Activated B cell treated with CpG ODN at 0.5 μM for 24 hours (primary cell): ENCODE results near the gene CAMK2D. TPM values are rescaled to one million over a fixed set of nuclear protein-coding genes. Genes with fewer than 3 reads are reported as not detected.

Source experiments
- ATAC-seq: fragments of 200-7000 bp; cut with Tn5 transposase; one replicate; pipeline ENCODE4 v1.10.0; 2021; ENCODE audit warnings: low read depth, mild to moderate bottlenecking, moderate library complexity
- CTCF ChIA-PET: fragments of 350-600 bp; sonication (Branson Sonifier 250); formaldehyde crosslinking; loops from one replicate; lab custom pipeline; 2021; ENCODE audit warnings: antibody characterized with exemption; lab: Charles Lee
- POLR2A ChIA-PET: fragments of 350-600 bp; sonication (Branson Sonifier 250); formaldehyde crosslinking; loops from one replicate; lab custom pipeline; 2021; ENCODE audit warnings: antibody characterized with exemption; lab: Charles Lee
- DNase-seq: peaks from one replicate; pipeline ENCODE4 v3.0.0; 2022
- H3K27ac Mint-ChIP-seq: one replicate; pipeline ENCODE4 v1.8.0; 2020; ENCODE audit warnings: mixed read lengths
- H3K27me3 Mint-ChIP-seq: one replicate; pipeline ENCODE4 v1.8.0; 2021; ENCODE audit warnings: mixed read lengths
- H3K36me3 Mint-ChIP-seq: one replicate; pipeline ENCODE4 v1.8.0; 2021; ENCODE audit warnings: low read depth, mixed read lengths
- H3K4me1 Mint-ChIP-seq: one replicate; pipeline ENCODE4 v1.8.0; 2021; ENCODE audit warnings: mixed read lengths
- H3K4me3 Mint-ChIP-seq: one replicate; pipeline ENCODE4 v1.8.0; 2020; ENCODE audit warnings: mild to moderate bottlenecking, mixed read lengths
- H3K9me3 Mint-ChIP-seq: one replicate; pipeline ENCODE4 v1.8.0; 2020; ENCODE audit warnings: mixed read lengths
- CTCF ChIP-seq: fragments of 200-600 bp; IDR thresholded peaks from one replicate; pipeline ENCODE4 v1.8.0; 2022; ENCODE audit warnings: antibody characterized with exemption, mild to moderate bottlenecking
- intact Hi-C: fragments of 100-400 bp; cut with micrococcal nuclease; formaldehyde crosslinking; loops from one replicate; pipeline ENCODE4 v1.15.1; 2024
- total RNA-seq: library from RNA; stranded (reverse); gene quantifications from 2 replicates; pipeline ENCODE4 v1.2.3, GENCODE V29; 2022

The CAMK2D gene
- total RNA-seq, 1 donor from 2014 or later = 72.9 TPM

GRCh38 chr4:113773756-113774155 lies 12.2 kb upstream of the CAMK2D start:
- Mint-ChIP-seq H3K27ac (no peak overlapping the region), H3K36me3 (no peaks in the 10 kb centered on the region), H3K9me3 (peaks cover 4% of the 10 kb centered on the region), H3K4me3 (no peak overlapping the region), H3K4me1 (peaks cover 9% of the 10 kb centered on the region), H3K27me3 (peaks cover 7% of the 10 kb centered on the region)
- ChIA-PET POLR2A (no interaction called here), CTCF (interaction anchor here (1.0 kb wide), 1 partner anchor 13 kb away, joined by 3 read pairs; no protein-coding TSS in a partner anchor)
- TF ChIP-seq CTCF = no peak
- intact Hi-C loops = no loop called here
- ATAC-seq = no peak
- no peak for DNase-seq

GRCh38 chr4:113773014-113773413 lies 11.5 kb upstream of the CAMK2D start:
- peak overlapping the region; percentile 76 for H3K4me3 Mint-ChIP-seq

GRCh38 chr4:113772319-113772718 lies 10.8 kb upstream of the CAMK2D start:
- CTCF ChIA-PET = interaction anchor here (1.0 kb wide), 1 partner anchor 14 kb away, joined by 3 read pairs; no protein-coding TSS in a partner anchor
- H3K9me3 Mint-ChIP-seq = peaks cover 4% of the 10 kb centered on the region
- intact Hi-C loops = no loop called here
- ATAC-seq = no peak
- TF ChIP-seq CTCF = no peak
- POLR2A ChIA-PET = no interaction called here
- H3K27ac Mint-ChIP-seq = no peak overlapping the region
- peaks cover 9% of the 10 kb centered on the region for H3K4me1 Mint-ChIP-seq
- H3K36me3 Mint-ChIP-seq = no peaks in the 10 kb centered on the region
- peaks cover 7% of the 10 kb centered on the region for H3K27me3 Mint-ChIP-seq
- DNase-seq = no peak
- no peak overlapping the region for H3K4me3 Mint-ChIP-seq

More at GRCh38 chr4:113773014-113773413, 11.5 kb upstream of the CAMK2D start:
- H3K27ac Mint-ChIP-seq = no peak overlapping the region
- peaks cover 4% of the 10 kb centered on the region for H3K9me3 Mint-ChIP-seq
- DNase-seq (no peak), ATAC-seq (no peak)
- intact Hi-C loops = no loop called here
- no peaks in the 10 kb centered on the region for H3K36me3 Mint-ChIP-seq
- H3K4me1 Mint-ChIP-seq = peaks cover 9% of the 10 kb centered on the region
- H3K27me3 Mint-ChIP-seq = peaks cover 7% of the 10 kb centered on the region
- TF ChIP-seq CTCF = no peak
- CTCF ChIA-PET = interaction anchor here (1.0 kb wide), 1 partner anchor 14 kb away, joined by 3 read pairs; no protein-coding TSS in a partner anchor
- POLR2A ChIA-PET = no interaction called here

- ATAC-seq (no peak), DNase-seq (no peak)
- no peak for TF ChIP-seq CTCF
- Mint-ChIP-seq H3K9me3 (peaks cover 4% of the 10 kb centered on the region), H3K4me3 (no peak overlapping the region), H3K27ac (no peak overlapping the region), H3K4me1 (peaks cover 4% of the 10 kb centered on the region), H3K36me3 (no peaks in the 10 kb centered on the region), H3K27me3 (peaks cover 6% of the 10 kb centered on the region)
- intact Hi-C loops = no loop called here
- ChIA-PET POLR2A (no interaction called here), CTCF (no interaction called here)
Measured at GRCh38 chr4:113769744-113770143, 8.2 kb upstream of the CAMK2D start.

- ChIA-PET POLR2A (no interaction called here), CTCF (no interaction called here)
- TF ChIP-seq CTCF = no peak
- Mint-ChIP-seq H3K36me3 (no peaks in the 10 kb centered on the region), H3K4me1 (peaks cover 4% of the 10 kb centered on the region), H3K27ac (no peak overlapping the region), H3K4me3 (no peak overlapping the region), H3K27me3 (peaks cover 6% of the 10 kb centered on the region), H3K9me3 (peaks cover 4% of the 10 kb centered on the region)
- intact Hi-C loops = no loop called here
- DNase-seq (no peak), ATAC-seq (no peak)
Measured at GRCh38 chr4:113768952-113769351, 7.4 kb upstream of the CAMK2D start.
